Measurements from ENCODE around the gene DACH1. TPM values are rescaled to one million over a fixed set of nuclear protein-coding genes. Genes with fewer than 3 reads are reported as not detected.

Gene DACH1
- total RNA-seq, 1 experiment from 2014 or later = 0.31 TPM

DNA sequence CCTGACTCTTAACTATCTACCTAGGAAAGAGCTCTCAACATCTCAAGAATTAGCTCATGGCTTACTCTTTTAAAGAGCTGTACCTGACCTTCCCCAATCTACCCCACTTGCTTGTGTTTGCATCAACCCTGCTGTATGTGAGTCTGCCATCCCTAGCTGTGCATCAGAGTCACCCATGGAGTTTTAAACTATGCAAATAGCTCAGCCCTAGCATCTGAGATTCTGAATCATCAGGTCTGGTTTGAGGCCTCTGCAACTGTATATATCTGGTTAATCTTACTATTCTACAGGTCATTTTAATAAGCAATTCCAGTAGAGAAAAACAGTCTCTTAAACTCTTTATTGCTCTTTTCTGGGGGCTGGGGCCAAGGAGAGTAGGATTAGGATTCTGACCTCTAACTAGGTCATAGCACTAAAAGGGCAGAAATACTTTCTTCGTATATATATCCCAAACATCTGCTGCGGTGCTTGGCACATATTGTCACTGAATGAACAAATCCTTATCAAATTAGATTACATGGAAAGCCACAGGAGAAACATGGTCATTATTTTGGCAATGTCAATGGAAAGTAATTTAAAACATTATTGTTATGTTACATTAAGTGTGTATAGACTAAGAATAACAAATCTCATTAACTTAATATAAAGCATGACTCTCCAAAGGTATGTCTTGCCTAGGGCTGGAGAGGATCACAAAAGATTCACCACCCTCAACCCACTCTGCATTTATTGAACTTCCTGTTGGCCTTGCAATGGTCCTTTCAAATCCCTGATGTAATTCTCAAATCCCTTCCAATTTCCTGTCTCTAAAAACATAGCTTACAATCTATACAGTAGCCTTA lies 232.2 kb downstream of the DACH1 start:
- Mint-ChIP-seq H3K4me1 (peaks cover 18% of the 10 kb centered on the region), H3K36me3 (no peaks in the 10 kb centered on the region), H3K27ac (no peak overlapping the region), H3K4me3 (no peak overlapping the region), H3K27me3 (ENCODE audit: low read depth) (no peaks in the 10 kb centered on the region), H3K9me3 (no peaks in the 10 kb centered on the region)
- TF ChIP-seq NFE2L1 (CRISPR knock-in tag; IDR thresholded peaks at IDR 0.05) (no peak), GTF2I (CRISPR knock-in tag; conservative IDR thresholded peaks at IDR 0.05) (no peak), CREB1 (CRISPR knock-in tag; IDR thresholded peaks at IDR 0.05) (no peak), NFATC4 (CRISPR knock-in tag; IDR thresholded peaks at IDR 0.05) (no peak)
- CTCF ChIA-PET = no interaction called here
- POLR2A ChIA-PET = no interaction called here
- ATAC-seq (peak; percentile 46), DNase-seq (ENCODE audit: low spot score) (no peak)

DNA sequence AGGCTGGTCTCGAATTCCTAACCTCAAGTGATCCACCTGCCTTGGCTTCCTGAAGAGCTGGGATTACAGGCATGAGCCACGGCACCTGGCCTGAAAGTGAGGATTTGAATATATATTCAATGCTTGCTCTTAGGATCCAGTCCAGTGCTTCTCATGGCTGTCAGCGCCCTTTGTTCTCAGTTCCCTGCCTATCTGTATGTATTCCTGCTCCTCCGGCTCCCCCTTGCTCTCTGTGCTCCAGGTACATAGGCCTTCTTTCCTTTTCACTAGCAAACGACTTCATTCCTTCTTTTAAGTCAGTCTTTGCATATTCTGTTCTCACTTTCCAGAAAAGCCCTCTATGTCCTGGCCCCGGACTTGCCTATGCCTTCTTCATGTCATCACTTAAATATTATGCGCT lies 232.8 kb downstream of the DACH1 start:
- POLR2A ChIA-PET = no interaction called here
- peak; percentile 53 for ATAC-seq
- H3K36me3 Mint-ChIP-seq = no peaks in the 10 kb centered on the region
- no peaks in the 10 kb centered on the region for H3K9me3 Mint-ChIP-seq
- no peak overlapping the region for H3K27ac Mint-ChIP-seq
- no peaks in the 10 kb centered on the region for H3K27me3 Mint-ChIP-seq (ENCODE audit: low read depth)
- CTCF ChIA-PET = no interaction called here
- peaks cover 21% of the 10 kb centered on the region for H3K4me1 Mint-ChIP-seq
- TF ChIP-seq RORB (CRISPR knock-in tag; IDR thresholded peaks at IDR 0.05) = no peak
- TF ChIP-seq, protein P1, sequence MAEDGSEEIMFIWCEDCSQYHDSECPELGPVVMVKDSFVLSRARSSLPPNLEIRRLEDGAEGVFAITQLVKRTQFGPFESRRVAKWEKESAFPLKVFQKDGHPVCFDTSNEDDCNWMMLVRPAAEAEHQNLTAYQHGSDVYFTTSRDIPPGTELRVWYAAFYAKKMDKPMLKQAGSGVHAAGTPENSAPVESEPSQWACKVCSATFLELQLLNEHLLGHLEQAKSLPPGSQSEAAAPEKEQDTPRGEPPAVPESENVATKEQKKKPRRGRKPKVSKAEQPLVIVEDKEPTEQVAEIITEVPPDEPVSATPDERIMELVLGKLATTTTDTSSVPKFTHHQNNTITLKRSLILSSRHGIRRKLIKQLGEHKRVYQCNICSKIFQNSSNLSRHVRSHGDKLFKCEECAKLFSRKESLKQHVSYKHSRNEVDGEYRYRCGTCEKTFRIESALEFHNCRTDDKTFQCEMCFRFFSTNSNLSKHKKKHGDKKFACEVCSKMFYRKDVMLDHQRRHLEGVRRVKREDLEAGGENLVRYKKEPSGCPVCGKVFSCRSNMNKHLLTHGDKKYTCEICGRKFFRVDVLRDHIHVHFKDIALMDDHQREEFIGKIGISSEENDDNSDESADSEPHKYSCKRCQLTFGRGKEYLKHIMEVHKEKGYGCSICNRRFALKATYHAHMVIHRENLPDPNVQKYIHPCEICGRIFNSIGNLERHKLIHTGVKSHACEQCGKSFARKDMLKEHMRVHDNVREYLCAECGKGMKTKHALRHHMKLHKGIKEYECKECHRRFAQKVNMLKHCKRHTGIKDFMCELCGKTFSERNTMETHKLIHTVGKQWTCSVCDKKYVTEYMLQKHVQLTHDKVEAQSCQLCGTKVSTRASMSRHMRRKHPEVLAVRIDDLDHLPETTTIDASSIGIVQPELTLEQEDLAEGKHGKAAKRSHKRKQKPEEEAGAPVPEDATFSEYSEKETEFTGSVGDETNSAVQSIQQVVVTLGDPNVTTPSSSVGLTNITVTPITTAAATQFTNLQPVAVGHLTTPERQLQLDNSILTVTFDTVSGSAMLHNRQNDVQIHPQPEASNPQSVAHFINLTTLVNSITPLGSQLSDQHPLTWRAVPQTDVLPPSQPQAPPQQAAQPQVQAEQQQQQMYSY (CRISPR knock-in tag; IDR thresholded peaks at IDR 0.05) = no peak
- TF ChIP-seq FOXJ3 (CRISPR knock-in tag; IDR thresholded peaks at IDR 0.05; ENCODE audit: borderline replicate concordance) = no peak
- TF ChIP-seq SMAD3 (CRISPR knock-in tag; IDR thresholded peaks at IDR 0.05; ENCODE audit: borderline replicate concordance) = no peak
- TF ChIP-seq, protein P2, sequence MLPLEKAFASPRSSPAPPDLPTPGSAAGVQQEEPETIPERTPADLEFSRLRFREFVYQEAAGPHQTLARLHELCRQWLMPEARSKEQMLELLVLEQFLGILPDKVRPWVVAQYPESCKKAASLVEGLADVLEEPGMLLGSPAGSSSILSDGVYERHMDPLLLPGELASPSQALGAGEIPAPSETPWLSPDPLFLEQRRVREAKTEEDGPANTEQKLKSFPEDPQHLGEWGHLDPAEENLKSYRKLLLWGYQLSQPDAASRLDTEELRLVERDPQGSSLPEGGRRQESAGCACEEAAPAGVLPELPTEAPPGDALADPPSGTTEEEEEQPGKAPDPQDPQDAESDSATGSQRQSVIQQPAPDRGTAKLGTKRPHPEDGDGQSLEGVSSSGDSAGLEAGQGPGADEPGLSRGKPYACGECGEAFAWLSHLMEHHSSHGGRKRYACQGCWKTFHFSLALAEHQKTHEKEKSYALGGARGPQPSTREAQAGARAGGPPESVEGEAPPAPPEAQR (CRISPR knock-in tag; IDR thresholded peaks at IDR 0.05) = no peak
- no peak for TF ChIP-seq IRF2 (CRISPR knock-in tag; IDR thresholded peaks at IDR 0.05; ENCODE audit: borderline replicate concordance, low read depth)
- TF ChIP-seq ZBTB21 (CRISPR knock-in tag; IDR thresholded peaks at IDR 0.05; ENCODE audit: borderline replicate concordance) = no peak
- no peak for DNase-seq (ENCODE audit: low spot score)
- H3K4me3 Mint-ChIP-seq = no peak overlapping the region

DNA sequence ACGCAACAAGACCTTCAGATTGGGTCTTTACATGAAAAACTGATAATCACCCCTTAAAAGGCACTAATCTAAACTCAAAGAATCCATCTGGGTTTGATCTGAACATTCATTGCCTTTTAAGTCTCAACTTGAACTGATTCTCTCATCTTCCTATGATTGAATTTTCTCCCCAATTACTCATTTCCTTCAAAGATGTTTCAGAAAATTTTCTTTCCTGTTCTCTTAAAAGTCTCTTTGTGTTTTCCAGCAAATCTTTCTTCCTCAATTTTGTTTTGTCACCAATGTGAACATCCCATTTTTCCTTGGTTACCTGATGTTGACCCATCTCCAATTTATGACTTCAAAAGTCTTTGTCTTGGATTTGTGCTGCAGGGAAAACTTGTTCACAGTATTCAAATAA lies 234.3 kb downstream of the DACH1 start:
- POLR2A ChIA-PET = no interaction called here
- ATAC-seq = no peak
- Mint-ChIP-seq H3K27me3 (ENCODE audit: low read depth) (no peaks in the 10 kb centered on the region), H3K27ac (peak overlapping the region; percentile 23; the same call in 1 of the 2 replicates), H3K9me3 (no peaks in the 10 kb centered on the region), H3K4me3 (no peak overlapping the region), H3K36me3 (no peaks in the 10 kb centered on the region), H3K4me1 (peaks cover 35% of the 10 kb centered on the region)
- DNase-seq (ENCODE audit: low spot score) = no peak
- CTCF ChIA-PET = interaction anchor here (0.6 kb wide), 1 partner anchor 68 kb away, joined by 3 read pairs; no protein-coding TSS in a partner anchor
- TF ChIP-seq MYBL2 (CRISPR knock-in tag; IDR thresholded peaks at IDR 0.05) (no peak), ELF4 (CRISPR knock-in tag; IDR thresholded peaks at IDR 0.05; ENCODE audit: low read depth) (no peak), ZNF232 (CRISPR knock-in tag; IDR thresholded peaks at IDR 0.05) (no peak), ZBTB21 (CRISPR knock-in tag; IDR thresholded peaks at IDR 0.05; ENCODE audit: borderline replicate concordance) (no peak), ETV6 (CRISPR knock-in tag; IDR thresholded peaks at IDR 0.05) (no peak), PRRX2 (CRISPR knock-in tag; IDR thresholded peaks at IDR 0.05) (no peak)
- TF ChIP-seq, protein P3, sequence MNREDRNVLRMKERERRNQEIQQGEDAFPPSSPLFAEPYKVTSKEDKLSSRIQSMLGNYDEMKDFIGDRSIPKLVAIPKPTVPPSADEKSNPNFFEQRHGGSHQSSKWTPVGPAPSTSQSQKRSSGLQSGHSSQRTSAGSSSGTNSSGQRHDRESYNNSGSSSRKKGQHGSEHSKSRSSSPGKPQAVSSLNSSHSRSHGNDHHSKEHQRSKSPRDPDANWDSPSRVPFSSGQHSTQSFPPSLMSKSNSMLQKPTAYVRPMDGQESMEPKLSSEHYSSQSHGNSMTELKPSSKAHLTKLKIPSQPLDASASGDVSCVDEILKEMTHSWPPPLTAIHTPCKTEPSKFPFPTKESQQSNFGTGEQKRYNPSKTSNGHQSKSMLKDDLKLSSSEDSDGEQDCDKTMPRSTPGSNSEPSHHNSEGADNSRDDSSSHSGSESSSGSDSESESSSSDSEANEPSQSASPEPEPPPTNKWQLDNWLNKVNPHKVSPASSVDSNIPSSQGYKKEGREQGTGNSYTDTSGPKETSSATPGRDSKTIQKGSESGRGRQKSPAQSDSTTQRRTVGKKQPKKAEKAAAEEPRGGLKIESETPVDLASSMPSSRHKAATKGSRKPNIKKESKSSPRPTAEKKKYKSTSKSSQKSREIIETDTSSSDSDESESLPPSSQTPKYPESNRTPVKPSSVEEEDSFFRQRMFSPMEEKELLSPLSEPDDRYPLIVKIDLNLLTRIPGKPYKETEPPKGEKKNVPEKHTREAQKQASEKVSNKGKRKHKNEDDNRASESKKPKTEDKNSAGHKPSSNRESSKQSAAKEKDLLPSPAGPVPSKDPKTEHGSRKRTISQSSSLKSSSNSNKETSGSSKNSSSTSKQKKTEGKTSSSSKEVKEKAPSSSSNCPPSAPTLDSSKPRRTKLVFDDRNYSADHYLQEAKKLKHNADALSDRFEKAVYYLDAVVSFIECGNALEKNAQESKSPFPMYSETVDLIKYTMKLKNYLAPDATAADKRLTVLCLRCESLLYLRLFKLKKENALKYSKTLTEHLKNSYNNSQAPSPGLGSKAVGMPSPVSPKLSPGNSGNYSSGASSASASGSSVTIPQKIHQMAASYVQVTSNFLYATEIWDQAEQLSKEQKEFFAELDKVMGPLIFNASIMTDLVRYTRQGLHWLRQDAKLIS (CRISPR knock-in tag; IDR thresholded peaks at IDR 0.05; ENCODE audit: borderline replicate concordance) = no peak
- TF ChIP-seq, protein P4, sequence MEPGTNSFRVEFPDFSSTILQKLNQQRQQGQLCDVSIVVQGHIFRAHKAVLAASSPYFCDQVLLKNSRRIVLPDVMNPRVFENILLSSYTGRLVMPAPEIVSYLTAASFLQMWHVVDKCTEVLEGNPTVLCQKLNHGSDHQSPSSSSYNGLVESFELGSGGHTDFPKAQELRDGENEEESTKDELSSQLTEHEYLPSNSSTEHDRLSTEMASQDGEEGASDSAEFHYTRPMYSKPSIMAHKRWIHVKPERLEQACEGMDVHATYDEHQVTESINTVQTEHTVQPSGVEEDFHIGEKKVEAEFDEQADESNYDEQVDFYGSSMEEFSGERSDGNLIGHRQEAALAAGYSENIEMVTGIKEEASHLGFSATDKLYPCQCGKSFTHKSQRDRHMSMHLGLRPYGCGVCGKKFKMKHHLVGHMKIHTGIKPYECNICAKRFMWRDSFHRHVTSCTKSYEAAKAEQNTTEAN (CRISPR knock-in tag; IDR thresholded peaks at IDR 0.05) = no peak
- TF ChIP-seq, protein P5, sequence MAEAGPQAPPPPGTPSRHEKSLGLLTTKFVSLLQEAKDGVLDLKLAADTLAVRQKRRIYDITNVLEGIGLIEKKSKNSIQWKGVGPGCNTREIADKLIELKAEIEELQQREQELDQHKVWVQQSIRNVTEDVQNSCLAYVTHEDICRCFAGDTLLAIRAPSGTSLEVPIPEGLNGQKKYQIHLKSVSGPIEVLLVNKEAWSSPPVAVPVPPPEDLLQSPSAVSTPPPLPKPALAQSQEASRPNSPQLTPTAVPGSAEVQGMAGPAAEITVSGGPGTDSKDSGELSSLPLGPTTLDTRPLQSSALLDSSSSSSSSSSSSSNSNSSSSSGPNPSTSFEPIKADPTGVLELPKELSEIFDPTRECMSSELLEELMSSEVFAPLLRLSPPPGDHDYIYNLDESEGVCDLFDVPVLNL (CRISPR knock-in tag; IDR thresholded peaks at IDR 0.05; ENCODE audit: borderline replicate concordance, low read depth) = no peak
